ENCODE data around the gene CD101. TPM values are rescaled to one million over a fixed set of nuclear protein-coding genes. Genes with fewer than 3 reads are reported as not detected.

Gene CD101
- total RNA-seq, 1 donor from 2014 or later = 0.11 TPM

- DNase-seq (ENCODE audit: low read depth) = no peak
These were observed 14.9 kb upstream of the CD101 start for GRCh38 chr1:116986421-116987255.

GRCh38 chr1:116987256-116987555 is 14.4 kb upstream of the CD101 start:
- DNase-seq (ENCODE audit: low read depth) = no peak

- DNase-seq (ENCODE audit: low read depth) = peak; percentile 56
These were observed 13.3 kb upstream of the CD101 start for GRCh38 chr1:116988248-116988647.

DNA sequence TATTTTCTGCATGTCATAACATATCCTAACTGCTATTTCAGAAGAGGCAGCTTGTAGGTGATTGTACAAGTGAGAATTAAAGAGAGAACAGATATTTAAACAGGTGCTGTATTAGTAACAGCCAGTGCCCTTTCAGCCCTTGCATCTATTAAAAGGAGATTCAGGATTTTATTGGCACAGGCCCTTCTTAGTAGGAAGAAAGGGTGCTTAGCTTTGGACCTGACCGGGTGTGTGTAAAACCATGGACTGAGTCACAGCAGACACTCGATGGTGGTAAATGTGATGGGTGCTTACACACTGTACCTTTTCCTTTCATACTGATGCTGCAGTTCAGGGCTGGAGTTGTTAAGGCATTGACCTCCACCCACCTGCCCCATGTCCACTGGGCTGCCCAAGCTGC is 12.7 kb upstream of the CD101 start:
- DNase-seq (ENCODE audit: low read depth) = no peak

DNA sequence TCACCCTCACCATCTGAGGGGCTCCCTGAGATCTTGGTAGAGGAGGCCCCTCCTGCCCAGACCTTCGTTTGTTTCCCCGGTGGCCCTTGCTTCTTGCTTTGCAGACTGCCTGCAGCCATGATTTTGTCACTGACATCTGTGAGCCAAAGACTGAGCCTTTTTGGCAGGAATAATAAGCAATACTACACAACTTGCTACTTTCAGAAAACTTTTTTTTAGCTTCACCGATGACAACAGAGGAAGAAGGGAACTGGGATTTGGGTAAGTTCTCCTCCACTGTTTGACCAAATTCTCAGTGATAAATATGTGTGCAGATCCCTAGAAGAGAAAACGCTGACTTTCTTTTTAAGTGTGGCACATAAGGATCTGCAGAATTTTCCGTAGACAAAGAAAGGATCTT is 11.7 kb upstream of the CD101 start:
- DNase-seq (ENCODE audit: low read depth) = no peak

- DNase-seq (ENCODE audit: low read depth) = peak; percentile 98
These were observed 10.9 kb upstream of the CD101 start for GRCh38 chr1:116990612-116991151.

DNA sequence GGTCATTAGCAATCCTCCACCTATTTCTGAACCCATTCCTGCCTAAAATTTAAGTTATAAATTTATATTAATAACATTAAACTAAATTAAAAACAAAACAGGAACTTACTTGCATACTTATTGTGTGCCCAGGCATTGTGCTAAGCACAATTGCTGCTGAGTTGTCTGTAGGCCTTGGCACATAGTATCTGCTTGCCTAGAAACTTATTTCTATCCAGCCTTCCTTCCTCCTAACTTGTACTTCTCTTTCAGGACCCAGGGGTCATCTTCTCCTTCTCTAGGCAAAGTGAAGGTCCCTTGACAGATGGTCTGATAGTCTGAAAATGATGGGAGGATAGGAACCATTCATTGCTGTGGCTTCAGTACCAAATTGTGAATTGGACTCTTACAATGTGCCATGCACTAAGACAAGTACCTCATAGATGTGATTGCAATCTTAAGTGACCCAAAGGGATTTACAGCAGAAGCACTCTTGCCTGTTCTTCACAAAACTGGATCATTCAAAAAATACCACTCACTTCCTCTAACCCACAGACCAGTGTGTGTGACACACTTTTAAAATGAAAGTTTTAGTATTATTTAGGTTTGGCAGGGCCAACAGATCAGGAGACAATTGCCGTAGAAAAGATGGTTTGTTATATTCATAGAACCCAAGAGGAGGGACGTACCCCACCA is 10.3 kb upstream of the CD101 start:
- peak; percentile 21 for DNase-seq (ENCODE audit: low read depth)

DNA sequence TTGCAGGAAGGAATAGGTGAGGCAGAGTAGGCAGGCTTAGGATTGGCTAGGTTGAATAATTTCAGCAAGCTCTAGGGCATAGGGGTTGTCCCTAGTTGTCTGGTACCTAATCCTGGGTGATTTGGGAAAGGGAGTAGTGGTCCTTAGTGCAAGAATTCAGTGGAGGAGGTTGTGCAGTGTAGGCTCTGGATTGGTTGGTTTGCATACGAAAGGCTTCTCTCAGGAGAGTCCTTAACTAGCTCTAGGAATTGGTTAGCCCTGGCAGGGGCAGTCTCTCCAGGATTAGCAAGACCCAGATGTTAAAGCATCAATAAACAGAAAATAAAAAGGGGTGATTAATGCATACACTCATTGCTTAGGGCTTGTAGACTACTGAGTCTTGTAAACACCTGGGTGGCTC is 9.6 kb upstream of the CD101 start:
- no peak for DNase-seq (ENCODE audit: low read depth)

DNA sequence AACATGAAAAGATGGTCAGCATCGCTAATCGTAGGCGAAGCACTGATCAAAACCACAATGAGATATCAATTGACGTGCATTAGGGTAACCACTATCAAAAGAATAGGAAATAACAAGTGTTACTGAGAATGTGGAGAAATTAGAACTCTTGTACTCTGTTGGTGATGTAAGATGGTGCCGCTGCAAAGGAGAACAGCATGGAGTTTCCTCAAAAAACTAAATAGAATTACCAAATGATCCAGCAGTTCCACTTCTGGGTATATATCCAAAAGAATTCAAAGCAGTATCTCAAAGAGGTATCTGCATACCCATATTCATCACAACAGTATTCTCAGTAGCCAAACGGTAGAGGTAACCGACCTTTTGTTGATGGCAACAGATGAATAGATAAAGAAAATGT is 8.3 kb upstream of the CD101 start:
- DNase-seq (ENCODE audit: low read depth) = no peak

DNA sequence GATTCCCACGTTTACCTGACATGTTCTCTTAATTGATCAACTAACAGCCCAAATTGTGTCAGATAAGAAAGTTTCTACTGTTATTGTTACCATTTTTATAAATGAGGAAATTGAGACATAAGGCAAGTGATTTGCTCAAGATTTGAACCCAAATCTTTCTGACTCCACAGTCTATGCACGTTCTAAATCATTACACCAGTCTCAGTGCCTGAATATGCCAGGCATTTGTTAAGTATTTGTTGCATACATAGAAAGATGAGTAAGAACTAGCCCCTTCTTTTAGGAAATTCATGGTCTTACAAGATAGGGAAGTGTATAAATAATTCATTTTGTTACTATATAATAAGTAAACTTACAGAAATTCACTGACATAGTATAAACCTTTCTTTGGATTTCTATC is 7.1 kb upstream of the CD101 start:
- DNase-seq (ENCODE audit: low read depth) = no peak

DNA sequence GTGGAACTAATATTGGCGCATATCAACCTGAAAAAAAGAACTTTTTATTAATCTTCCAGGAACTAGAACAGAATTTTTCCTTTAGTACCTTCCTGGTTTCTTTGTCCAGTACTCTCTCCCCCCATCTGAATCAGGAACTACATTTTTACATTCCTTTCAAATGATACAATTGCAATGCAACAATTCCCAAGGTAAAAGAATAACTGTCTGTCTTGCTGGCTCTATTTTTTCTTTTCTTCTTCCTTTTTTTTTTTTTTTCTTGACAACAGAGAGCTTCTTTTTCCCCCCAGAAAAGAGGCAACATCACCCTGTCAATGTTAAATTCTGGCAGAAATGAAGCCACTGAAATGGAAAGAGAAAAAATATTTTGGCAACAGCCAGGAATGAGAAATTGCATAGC is 4.5 kb upstream of the CD101 start:
- peak; percentile 19 for DNase-seq (ENCODE audit: low read depth)

DNA sequence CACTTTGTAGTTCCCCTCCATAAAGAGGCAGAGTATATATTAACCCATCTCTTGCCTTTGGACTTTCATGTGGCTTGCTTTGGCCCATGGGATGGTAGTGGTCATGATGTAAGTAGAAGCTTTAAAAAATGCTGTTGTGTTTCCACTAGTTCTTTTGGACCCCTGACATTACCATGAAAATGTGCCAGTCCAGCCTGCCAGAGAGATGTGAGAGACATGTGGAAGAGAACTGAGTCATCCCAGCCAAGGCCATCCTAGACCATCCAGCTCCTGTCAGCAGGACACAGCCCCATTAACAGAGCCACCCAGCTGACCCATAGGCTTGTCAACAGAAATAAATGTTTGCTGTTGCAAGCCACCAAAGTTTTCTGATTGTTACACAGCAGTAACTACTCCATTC is 3.9 kb upstream of the CD101 start:
- DNase-seq (ENCODE audit: low read depth) = peak; percentile 28

DNA sequence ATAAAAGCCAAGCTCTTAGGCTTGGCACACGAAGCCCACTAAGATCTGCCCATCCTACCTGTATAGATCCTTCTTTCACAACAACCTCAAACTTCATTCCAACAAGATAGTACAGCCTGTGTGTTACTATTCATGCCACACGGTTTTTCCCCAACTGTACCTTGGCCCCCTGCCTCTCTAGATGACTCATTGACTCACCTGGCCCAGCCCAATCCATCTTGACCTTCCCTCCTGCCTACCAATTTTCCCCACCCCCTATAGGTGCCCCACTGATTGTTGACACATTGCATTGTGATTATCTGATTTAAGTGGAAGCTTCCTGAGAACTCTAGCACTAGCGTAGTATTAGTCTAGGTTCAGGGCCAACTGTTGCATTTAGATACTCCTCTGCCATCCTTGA is 2.0 kb upstream of the CD101 start:
- no peak for DNase-seq (ENCODE audit: low read depth)

- DNase-seq (ENCODE audit: low read depth) = no peak
These were observed 1.4 kb upstream of the CD101 start for GRCh38 chr1:117000142-117000541.

GRCh38 chr1:117003223-117003875 is 1.8 kb downstream of the CD101 start:
- no peak for DNase-seq (ENCODE audit: low read depth)

GRCh38 chr1:117007719-117008013 is 6.1 kb downstream of the CD101 start:
- DNase-seq (ENCODE audit: low read depth) = no peak

DNA sequence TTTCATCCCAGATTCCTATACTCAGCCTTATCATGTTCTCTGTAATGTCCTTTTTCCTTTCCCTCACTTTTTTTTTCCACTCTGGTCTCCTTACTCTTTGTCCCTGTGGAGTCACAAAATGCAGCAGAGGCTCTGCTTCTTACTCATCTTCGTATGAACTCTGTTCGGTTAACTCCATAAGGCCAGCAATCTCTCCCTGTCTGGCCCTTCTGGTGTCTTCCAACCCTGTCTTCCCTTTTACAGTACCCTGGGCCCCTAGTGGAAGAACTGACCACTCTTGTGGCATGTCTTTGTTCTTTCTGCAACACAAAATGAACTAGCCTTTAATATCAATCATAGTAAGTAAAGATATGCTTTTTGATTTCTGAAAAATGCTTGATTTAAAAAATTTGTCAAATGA is 7.1 kb downstream of the CD101 start:
- no peak for DNase-seq (ENCODE audit: low read depth)

DNA sequence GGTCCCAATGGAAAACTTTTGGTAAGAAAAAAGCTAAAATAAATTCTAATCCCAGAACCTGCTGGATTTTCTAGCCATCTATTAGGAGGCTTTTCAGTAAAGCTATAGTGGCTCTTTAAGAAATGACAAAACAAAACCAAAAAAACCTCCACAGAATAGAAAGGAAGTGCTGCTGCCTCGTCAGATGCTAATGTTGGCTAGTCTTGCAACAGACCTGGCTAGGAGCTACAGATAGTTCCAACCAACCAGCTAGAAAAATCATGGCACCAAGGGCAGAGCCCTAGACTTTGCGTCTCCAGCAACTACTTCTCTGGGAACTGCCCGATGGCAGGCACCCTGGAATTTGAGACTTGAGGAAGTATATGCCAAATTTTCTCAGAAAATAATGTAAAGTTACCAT is 7.6 kb downstream of the CD101 start:
- no peak for DNase-seq (ENCODE audit: low read depth)

GRCh38 chr1:117010310-117010969 is 8.9 kb downstream of the CD101 start:
- DNase-seq (ENCODE audit: low read depth) = no peak

DNA sequence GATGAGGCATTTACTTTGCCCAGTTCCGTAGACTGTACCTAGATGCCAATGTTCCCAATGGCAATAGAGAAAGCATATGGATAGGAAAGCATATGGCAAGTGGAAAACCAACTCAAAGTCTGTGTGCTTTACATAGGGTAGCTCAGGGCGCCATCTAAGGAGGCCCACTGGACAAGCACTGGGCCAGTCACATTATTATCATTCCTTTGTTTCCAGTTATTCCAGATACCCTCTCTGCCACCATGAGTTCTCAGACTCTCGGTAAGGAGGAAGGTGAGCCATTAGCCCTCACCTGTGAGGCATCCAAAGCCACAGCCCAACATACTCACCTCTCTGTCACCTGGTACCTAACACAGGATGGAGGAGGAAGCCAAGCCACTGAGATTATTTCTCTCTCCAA is 9.8 kb downstream of the CD101 start:
- no peak for DNase-seq (ENCODE audit: low read depth)

DNA sequence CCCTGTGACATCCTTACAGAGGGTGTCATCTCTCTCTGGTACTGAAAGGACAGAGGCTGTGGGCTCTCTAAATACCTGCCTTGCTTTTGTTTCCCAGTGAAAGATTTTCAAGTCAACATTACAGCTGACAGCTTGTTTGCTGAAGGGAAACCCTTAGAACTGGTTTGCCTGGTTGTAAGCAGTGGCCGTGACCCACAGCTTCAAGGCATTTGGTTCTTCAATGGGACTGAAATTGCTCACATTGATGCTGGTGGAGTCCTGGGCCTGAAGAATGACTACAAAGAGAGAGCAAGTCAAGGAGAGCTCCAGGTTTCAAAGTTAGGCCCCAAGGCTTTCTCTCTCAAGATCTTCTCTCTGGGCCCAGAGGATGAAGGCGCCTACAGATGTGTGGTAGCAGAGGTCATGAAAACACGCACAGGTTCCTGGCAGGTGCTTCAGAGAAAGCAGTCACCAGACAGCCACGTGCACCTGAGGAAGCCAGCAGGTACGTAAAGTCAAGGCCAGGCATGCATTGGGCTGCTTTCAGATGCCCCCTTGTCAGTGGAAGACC is 11.8 kb downstream of the CD101 start:
- no peak for DNase-seq (ENCODE audit: low read depth)

DNA sequence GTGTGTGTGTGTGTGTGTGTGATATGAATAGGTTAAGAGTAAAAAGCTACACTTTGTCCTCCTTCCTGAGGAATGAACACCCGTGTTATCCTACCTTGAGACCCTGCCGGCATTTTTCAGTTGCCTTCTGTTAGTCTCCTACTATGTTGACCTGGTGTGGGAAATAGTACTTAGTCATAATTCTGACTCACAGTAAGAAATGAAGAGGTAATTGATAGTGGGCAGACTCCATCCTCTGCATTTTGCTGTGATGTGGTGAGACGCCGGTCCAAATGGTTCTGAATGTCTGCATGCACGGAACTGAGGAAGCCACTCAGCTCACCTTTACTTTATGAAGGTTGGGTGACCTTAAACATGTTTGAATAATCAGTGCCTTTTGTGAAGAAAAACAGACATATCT is 12.6 kb downstream of the CD101 start:
- no peak for DNase-seq (ENCODE audit: low read depth)

Measured in myocyte (in vitro differentiated cells).